PFSK-1 (cell line): ENCODE data around the gene TTBK2.

ENCODE experiments used
- FOXP2 ChIP-seq: optimal IDR thresholded peaks from 2 replicates; pipeline ENCODE3; 2011; ENCODE audit warnings: borderline replicate concordance, control low read depth, inconsistent platforms; ENCODE audit not compliant: insufficient read depth; ENCODE audit errors: extremely low read length, extremely low read depth
- POLR2AphosphoS5 ChIP-seq: IDR thresholded peaks from 2 replicates; pipeline ENCODE4 v1.6.1; 2012; ENCODE audit warnings: low read depth, mild to moderate bottlenecking, control low read depth, low read length, moderate library complexity
- REST ChIP-seq, 2 experiments: IDR thresholded peaks; 2 replicates each; pipeline versions ENCODE4 v1.6.1 to v1.8.0; 2011 to 2012; ENCODE audit warnings: low read depth in 2 of 2, low read length in 2 of 2, control low read depth in 1 of 2, inconsistent platforms in 1 of 2, mild to moderate bottlenecking in 1 of 2, moderate library complexity in 1 of 2; ENCODE audit not compliant: insufficient read depth in 1 of 2
- SIN3A ChIP-seq: IDR thresholded peaks from 2 replicates; pipeline ENCODE4 v1.6.1; 2012; ENCODE audit warnings: mild to moderate bottlenecking, low read length, moderate library complexity, borderline replicate concordance; ENCODE audit not compliant: insufficient read depth
- TAF1 ChIP-seq: IDR thresholded peaks from 2 replicates; pipeline ENCODE4 v1.6.1; 2012; ENCODE audit warnings: low read length, control low read depth, borderline replicate concordance; ENCODE audit not compliant: insufficient read depth

TTBK2 gene

GRCh38 chr15:42868683-42869082 lies 51.9 kb downstream of the TTBK2 start:
- TF ChIP-seq POLR2AphosphoS5 (no peak), SIN3A (no peak), REST (IDR thresholded peaks at IDR 0.05; ENCODE audit: insufficient read depth in 1 of 2, low read depth in 2 of 2, low read length in 2 of 2) (no peak), FOXP2 (no peak), TAF1 (no peak)

- TF ChIP-seq SIN3A = no peak
- no peak for TF ChIP-seq POLR2AphosphoS5
- no peak for TF ChIP-seq TAF1
- TF ChIP-seq FOXP2 = no peak
- TF ChIP-seq REST (IDR thresholded peaks at IDR 0.05; ENCODE audit: insufficient read depth in 1 of 2, low read depth in 2 of 2, low read length in 2 of 2) = no peak
Measured at GRCh38 chr15:42863572-42864239, 56.9 kb downstream of the TTBK2 start.

GRCh38 chr15:42858999-42859789 lies 61.4 kb downstream of the TTBK2 start:
- TF ChIP-seq TAF1 (no peak), FOXP2 (no peak), SIN3A (no peak), POLR2AphosphoS5 (no peak), REST (IDR thresholded peaks at IDR 0.05; ENCODE audit: insufficient read depth in 1 of 2, low read depth in 2 of 2, low read length in 2 of 2) (no peak)

GRCh38 chr15:42858540-42858939 lies 62.0 kb downstream of the TTBK2 start:
- TF ChIP-seq POLR2AphosphoS5 = no peak
- no peak for TF ChIP-seq FOXP2
- no peak for TF ChIP-seq TAF1
- no peak for TF ChIP-seq REST (IDR thresholded peaks at IDR 0.05; ENCODE audit: insufficient read depth in 1 of 2, low read depth in 2 of 2, low read length in 2 of 2)
- no peak for TF ChIP-seq SIN3A
